Erythroblast (primary cell): ENCODE results near the gene SPANXN2.
"Not testable (repeated sequence)": the region's sequence is repeated elsewhere in the genome, so short reads cannot be mapped to it uniquely, and the experiment has no call there.

Experiments
- GATA1 ChIP-seq: IDR thresholded peaks from 2 replicates; pipeline ENCODE4 v1.6.1; 2011; ENCODE audit warnings: low read depth, mild to moderate bottlenecking, control low read depth, low read length, moderate library complexity
- POLR2A ChIP-seq: IDR thresholded peaks from 2 replicates; pipeline ENCODE4 v1.6.1; 2011; ENCODE audit warnings: mild to moderate bottlenecking, low read length

DNA sequence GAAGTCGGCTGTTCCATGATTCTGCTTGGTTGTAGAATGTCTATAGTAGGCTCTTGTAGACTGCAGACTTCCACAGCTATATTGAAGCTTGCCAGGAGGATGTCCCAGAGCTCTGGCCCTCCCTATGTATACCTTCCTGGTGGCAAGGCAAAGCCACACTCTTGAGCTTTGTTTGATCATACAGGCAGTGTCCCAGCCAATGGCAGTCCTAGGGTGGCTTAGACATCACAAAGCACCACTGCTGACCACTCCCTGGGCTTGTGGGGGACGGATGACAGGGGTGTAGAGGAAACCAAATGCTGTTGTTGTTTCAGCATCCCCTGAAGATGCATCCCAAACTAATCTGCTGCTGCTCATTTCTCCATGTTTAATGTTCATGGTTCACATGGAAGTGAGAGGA is at the start of gene SPANXN2:
- not testable (repeated sequence) for TF ChIP-seq POLR2A, GATA1
